ENCODE results near the gene CALML3. TPM values are rescaled to one million over a fixed set of nuclear protein-coding genes. Genes with fewer than 3 reads are reported as not detected.

Gene CALML3
- total RNA-seq, 1 experiment from 2014 or later, result not detected

- Histone ChIP-seq H3K27ac (ENCODE audit: low read length) (no peak overlapping the region), H3K9me2 (replicated peaks; ENCODE audit: low read length) (no peaks in the 10 kb centered on the region), H3K4me3 (ENCODE audit: low read length) (no peak overlapping the region), H3K27me3 (ENCODE audit: low read length) (no peaks in the 10 kb centered on the region), H4K20me1 (ENCODE audit: low read length) (no peaks in the 10 kb centered on the region), H3K79me2 (ENCODE audit: low read length) (no peaks in the 10 kb centered on the region), H3F3A (ENCODE audit: low read length, unreplicated experiment) (no peaks in the 10 kb centered on the region), H2AFZ (ENCODE audit: low read length) (no peak overlapping the region), H3K9ac (ENCODE audit: low read length) (no peak overlapping the region), H3K4me1 (ENCODE audit: insufficient read depth, low read length) (peaks cover 15% of the 10 kb centered on the region), H3K9me3 (ENCODE audit: low read length) (no peaks in the 10 kb centered on the region), H3K4me2 (ENCODE audit: low read length) (no peak overlapping the region), H3K36me3 (ENCODE audit: low read depth, low read length) (no peaks in the 10 kb centered on the region)
- intact Hi-C loops (cut with micrococcal nuclease), result no loop called here
- no TSS peak for BruUV-seq (replicated peaks)
- ATAC-seq, result no peak
- TF ChIP-seq EZH2 (IDR thresholded peaks at IDR 0.05; ENCODE audit: low read length, unreplicated experiment) (no peak), EZH2phosphoT487 (IDR thresholded peaks at IDR 0.05; ENCODE audit: borderline replicate concordance, low read length) (no peak), CTCF (conservative IDR thresholded peaks at IDR 0.05; ENCODE audit: low read depth, low read length) (no peak)
- ChIA-PET CTCF (no interaction called here), POLR2A (ENCODE audit: unreplicated experiment) (no interaction called here)
- no peak for DNase-seq
Observed at GRCh38 chr10:5497948-5498730, 26.6 kb upstream of the CALML3 start.

GRCh38 chr10:5498791-5499492 lies 25.8 kb upstream of the CALML3 start:
- no peaks in the 10 kb centered on the region for H4K20me1 ChIP-seq (ENCODE audit: low read length)
- no TSS peak for BruUV-seq (replicated peaks)
- no peak for TF ChIP-seq EZH2 (IDR thresholded peaks at IDR 0.05; ENCODE audit: low read length, unreplicated experiment)
- TF ChIP-seq CTCF (conservative IDR thresholded peaks at IDR 0.05; ENCODE audit: low read depth, low read length), result no peak
- TF ChIP-seq EZH2phosphoT487 (IDR thresholded peaks at IDR 0.05; ENCODE audit: borderline replicate concordance, low read length), result no peak
- intact Hi-C loops (cut with micrococcal nuclease), result no loop called here
- no peak overlapping the region for H3K27ac ChIP-seq (ENCODE audit: low read length)
- ATAC-seq (no peak), DNase-seq (no peak)
- ChIA-PET POLR2A (ENCODE audit: unreplicated experiment) (no interaction called here), CTCF (no interaction called here)
- no peaks in the 10 kb centered on the region for H3K9me2 ChIP-seq (replicated peaks; ENCODE audit: low read length)
- H3K9ac ChIP-seq (ENCODE audit: low read length), result no peak overlapping the region
- H3K4me3 ChIP-seq (ENCODE audit: low read length), result no peak overlapping the region
- no peaks in the 10 kb centered on the region for H3F3A ChIP-seq (ENCODE audit: low read length, unreplicated experiment)
- H3K36me3 ChIP-seq (ENCODE audit: low read depth, low read length), result no peaks in the 10 kb centered on the region
- no peaks in the 10 kb centered on the region for H3K79me2 ChIP-seq (ENCODE audit: low read length)
- no peak overlapping the region for H3K4me2 ChIP-seq (ENCODE audit: low read length)
- H3K27me3 ChIP-seq (ENCODE audit: low read length), result no peaks in the 10 kb centered on the region
- no peak overlapping the region for H2AFZ ChIP-seq (ENCODE audit: low read length)
- no peaks in the 10 kb centered on the region for H3K9me3 ChIP-seq (ENCODE audit: low read length)
- H3K4me1 ChIP-seq (ENCODE audit: insufficient read depth, low read length), result peaks cover 13% of the 10 kb centered on the region

Measured in PC-3 (cell line).